Iris pigment epithelial cell (primary cell): ENCODE measurements around the gene PDLIM7.

Experiments
- DNase-seq: peaks from one replicate; pipeline ENCODE4 v3.0.0-alpha.2; 2011; ENCODE audit warnings: low read depth

Gene PDLIM7

DNA sequence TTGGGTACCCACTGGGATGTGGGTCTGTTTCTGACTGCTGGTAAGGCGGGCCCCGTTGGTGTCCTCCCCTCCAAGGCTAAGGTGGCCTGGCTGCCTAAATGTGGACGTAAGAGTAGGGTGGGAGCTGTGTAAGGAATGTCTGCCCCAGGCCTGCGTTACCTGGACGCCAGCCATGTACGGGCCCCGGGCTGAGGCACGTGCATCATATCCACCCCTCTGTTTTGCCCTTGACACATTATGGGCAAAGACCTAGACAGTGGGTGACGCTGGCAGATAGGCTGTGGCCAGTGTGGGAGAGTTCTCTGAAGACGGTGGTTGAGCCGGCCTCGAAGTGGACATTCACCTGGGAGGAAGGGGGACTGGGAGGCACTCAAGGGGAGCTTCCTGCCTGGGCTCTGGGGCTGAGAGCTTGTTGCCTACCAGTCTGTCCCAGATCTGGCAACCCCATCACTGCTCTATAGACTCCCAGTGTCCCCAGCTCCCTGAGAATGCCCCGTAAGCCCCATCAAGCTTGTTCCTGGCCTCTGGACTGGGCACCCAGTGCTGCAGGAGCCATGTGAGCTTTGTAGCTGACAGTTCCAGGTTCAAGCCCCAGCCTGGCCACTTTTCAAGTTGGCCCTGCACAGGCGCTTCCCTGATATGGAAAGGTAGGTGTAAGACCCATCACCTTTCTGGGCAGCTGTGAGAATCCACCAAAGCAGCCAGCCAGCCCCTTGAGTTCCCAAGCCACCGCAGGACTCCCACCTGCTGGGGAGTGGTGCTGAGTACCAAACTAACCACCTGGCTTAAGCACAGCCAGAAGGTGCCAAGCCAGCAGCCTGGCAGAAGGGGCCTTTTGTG, 54.0 kb downstream of the PDLIM7 start:
- DNase-seq: no peak

GRCh38 chr5:177442066-177442826, 55.2 kb downstream of the PDLIM7 start:
- DNase-seq: no peak

GRCh38 chr5:177440990-177441780, 56.2 kb downstream of the PDLIM7 start:
- no peak for DNase-seq

DNA sequence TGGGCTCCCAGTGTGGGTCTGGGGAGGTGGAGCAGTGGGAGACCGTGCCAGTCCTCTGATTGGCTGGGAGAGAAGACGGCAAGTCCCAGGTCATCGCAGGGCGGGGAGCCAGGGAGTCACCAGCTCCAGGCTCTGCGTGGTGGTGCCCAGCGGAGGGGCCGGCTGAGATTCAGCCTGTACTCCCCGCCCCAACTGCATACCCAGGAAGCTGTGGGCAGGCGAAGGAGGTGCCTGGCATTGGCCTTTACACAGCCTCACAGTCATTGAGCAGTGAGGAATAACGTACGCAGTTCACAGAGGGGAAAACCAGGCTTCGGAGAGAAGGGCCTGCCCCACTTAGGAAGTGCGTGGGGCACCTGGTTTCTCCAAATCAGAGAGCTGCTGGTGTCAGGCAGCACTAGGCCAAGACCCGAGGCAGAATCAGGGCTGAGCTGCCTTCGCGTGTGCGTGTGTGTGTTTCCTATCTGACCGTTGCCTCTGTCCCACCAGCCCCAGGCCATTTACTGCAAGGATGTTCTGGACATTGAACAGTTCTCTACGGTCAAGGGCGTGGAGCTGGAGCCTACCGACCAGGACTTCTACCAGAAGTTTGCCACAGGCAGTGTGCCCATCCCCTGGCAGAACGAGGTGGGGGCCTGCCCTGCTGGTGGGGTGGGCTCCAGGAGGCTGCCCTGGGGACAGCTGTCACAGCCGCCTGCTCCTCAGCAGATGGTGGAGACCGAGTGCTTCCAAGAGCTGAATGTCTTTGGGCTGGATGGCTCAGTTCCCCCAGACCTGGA, 57.0 kb downstream of the PDLIM7 start:
- no peak for DNase-seq

- DNase-seq: no peak
These were observed 57.8 kb downstream of the PDLIM7 start for GRCh38 chr5:177439518-177440053.

- no peak for DNase-seq
These were observed 58.9 kb downstream of the PDLIM7 start for GRCh38 chr5:177438468-177438867.

- DNase-seq: no peak
These were observed 59.8 kb downstream of the PDLIM7 start for GRCh38 chr5:177437623-177438022.

DNA sequence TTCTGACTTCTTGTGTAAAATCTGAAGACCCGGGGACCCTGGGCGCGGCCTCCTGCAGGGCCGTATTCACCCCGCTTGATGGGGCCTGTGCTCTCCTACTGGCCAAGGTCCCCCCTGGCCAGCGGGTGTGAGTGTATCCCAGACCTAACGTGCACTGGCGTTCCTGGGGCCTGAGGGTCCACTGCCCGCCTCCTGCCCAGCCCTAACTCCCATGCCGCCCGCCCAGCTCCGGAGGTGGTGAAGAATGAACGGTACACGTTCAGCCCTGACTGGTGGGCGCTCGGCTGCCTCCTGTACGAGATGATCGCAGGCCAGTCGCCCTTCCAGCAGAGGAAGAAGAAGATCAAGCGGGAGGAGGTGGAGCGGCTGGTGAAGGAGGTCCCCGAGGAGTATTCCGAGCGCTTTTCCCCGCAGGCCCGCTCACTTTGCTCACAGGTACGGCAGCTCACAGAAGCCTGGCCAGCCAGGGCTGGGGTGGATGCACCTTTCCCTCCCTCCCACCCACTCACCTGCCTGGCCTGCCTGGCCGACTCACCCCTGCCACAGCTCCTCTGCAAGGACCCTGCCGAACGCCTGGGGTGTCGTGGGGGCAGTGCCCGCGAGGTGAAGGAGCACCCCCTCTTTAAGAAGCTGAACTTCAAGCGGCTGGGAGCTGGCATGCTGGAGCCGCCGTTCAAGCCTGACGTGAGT, 61.4 kb downstream of the PDLIM7 start:
- no peak for DNase-seq

DNA sequence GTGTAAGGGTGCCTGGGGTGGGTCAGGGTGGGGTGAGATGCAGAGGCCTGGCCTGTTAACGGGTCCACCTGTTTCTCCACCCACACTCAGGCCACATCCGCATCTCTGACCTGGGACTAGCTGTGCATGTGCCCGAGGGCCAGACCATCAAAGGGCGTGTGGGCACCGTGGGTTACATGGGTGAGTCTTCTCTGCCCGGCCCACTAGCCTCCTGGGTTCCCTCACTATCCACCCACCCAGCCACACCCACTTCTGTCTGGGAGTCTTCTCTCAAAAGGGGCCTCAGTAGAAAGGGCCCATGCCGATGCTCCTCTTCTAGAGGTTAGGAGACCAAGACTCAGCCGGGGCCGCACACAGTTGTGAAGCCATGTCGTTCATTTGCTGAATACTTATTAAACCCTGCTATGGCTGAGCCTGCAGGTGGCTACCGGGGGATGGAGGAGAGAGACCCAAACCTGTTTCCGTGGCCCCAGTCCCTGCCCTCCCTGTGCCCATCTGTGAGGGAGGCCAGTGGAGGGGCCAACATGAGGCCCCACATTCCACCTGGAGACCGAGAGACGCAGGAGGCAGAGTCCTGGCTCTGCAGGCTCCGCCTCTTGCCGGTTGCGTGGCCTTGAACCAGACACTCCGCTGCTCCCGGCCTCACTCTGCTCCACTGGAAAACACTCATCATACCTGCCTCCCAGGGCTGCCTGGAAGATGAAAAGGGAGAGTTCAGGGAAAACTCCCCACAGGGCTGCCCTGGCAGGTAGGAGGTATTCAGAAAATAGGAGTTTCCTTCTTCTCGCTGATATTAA, 62.3 kb downstream of the PDLIM7 start:
- DNase-seq: no peak

DNA sequence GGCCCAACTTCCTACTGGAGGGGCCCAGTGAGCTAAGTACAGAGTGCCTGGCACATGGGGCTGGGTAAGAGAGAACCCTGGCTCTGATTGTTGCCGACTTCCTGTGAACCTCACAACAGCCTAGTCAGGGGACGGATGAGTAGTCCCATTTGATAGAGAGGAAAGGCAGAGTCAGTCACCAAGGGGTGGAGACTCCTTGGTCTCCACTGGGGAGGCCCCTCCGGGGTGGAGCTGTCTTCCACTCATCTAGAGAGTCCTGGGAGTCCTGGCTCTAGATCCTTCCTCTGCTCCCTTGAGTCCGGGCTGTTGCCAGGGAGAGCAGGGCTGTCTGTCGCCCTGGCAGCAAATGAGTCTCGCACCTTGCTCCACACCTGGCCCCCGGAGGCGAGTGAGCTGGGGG, 63.0 kb downstream of the PDLIM7 start:
- no peak for DNase-seq

GRCh38 chr5:177433658-177434217, 63.7 kb downstream of the PDLIM7 start:
- DNase-seq: no peak
